Panc1 (cell line): ENCODE data around the gene GPC6. TPM values are rescaled to one million over a fixed set of nuclear protein-coding genes. Genes with fewer than 3 reads are reported as not detected.

ENCODE experiments used
- ATAC-seq: fragments of 200-7000 bp; cut with Tn5 transposase; 2 replicates; pipeline ENCODE4 v1.9.1; 2020; ENCODE audit warnings: mild to moderate bottlenecking, moderate library complexity
- BruUV-seq: library from RNA; stranded (reverse); fragments of 400-500 nt; replicated peaks from 2 replicates; lab custom pipeline; 2021; lab: Mats Ljungman, UMichigan
- CTCF ChIA-PET: fragments of 300-600 bp; sonication (Branson Sonifier 250); formaldehyde crosslinking; loops from one replicate; lab custom pipeline; 2022; ENCODE audit warnings: antibody characterized with exemption; lab: Charles Lee
- POLR2A ChIA-PET: fragments of 300-600 bp; sonication (Branson Sonifier 250); formaldehyde crosslinking; loops from one replicate; lab custom pipeline; 2022; ENCODE audit warnings: antibody characterized with exemption; lab: Charles Lee
- DNase-seq: peaks from one replicate; pipeline ENCODE4 v3.0.0-alpha.2; 2010; ENCODE audit warnings: low read depth, low spot score
- H3K27ac ChIP-seq: 2 replicates; pipeline ENCODE4 v1.5.1; 2011; ENCODE audit warnings: mild to moderate bottlenecking, low read length, inconsistent platforms
- H3K27me3 ChIP-seq: fragments of 200-500 bp; sonication (Bioruptor generic); 2 replicates; pipeline ENCODE4 v1.6.0; 2014; ENCODE audit warnings: low read length, inconsistent platforms; ENCODE audit not compliant: control insufficient read depth, insufficient read depth
- H3K36me3 ChIP-seq: fragments of 200-500 bp; sonication (Bioruptor generic); 2 replicates; pipeline ENCODE4 v1.5.1; 2014; ENCODE audit warnings: inconsistent platforms, mild to moderate bottlenecking, low read length, moderate library complexity; ENCODE audit not compliant: control insufficient read depth, insufficient read depth
- H3K4me1 ChIP-seq: 2 replicates; pipeline ENCODE4 v1.5.1; 2011; ENCODE audit warnings: inconsistent platforms, mild to moderate bottlenecking, low read length, moderate library complexity; ENCODE audit not compliant: control insufficient read depth, insufficient read depth
- H3K4me3 ChIP-seq, 2 experiments: 2 replicates each; pipeline ENCODE4 v1.5.1; 2011 to 2012; ENCODE audit warnings: low read depth in 2 of 2, low read length in 2 of 2, mild to moderate bottlenecking in 2 of 2, inconsistent platforms in 1 of 2, moderate library complexity in 1 of 2
- H3K9me3 ChIP-seq: fragments of 200-500 bp; sonication (Bioruptor generic); 2 replicates; pipeline ENCODE4 v1.5.1; 2014; ENCODE audit warnings: low read depth, mild to moderate bottlenecking, inconsistent platforms, low read length, moderate library complexity; ENCODE audit not compliant: control insufficient read depth, insufficient read depth
- CTCF ChIP-seq: fragments of 450-650 bp; IDR thresholded peaks from 2 replicates; pipeline ENCODE4 v1.5.1; 2017; ENCODE audit warnings: mild to moderate bottlenecking
- POLR2AphosphoS5 ChIP-seq: IDR thresholded peaks from 2 replicates; pipeline ENCODE4 v1.6.1; 2012; ENCODE audit warnings: mild to moderate bottlenecking, low read depth, low read length, moderate library complexity
- REST ChIP-seq, 2 experiments: IDR thresholded peaks; 2 replicates each; pipeline ENCODE4 v1.6.1; 2011 to 2012; ENCODE audit warnings: low read depth in 2 of 2, control low read depth in 1 of 2, low read length in 1 of 2, mild to moderate bottlenecking in 1 of 2, moderate library complexity in 1 of 2; ENCODE audit not compliant: insufficient read depth in 1 of 2
- SIN3A ChIP-seq: IDR thresholded peaks from 2 replicates; pipeline ENCODE4 v1.6.1; 2012; ENCODE audit warnings: low read depth, mild to moderate bottlenecking, low read length, moderate library complexity, borderline replicate concordance; ENCODE audit not compliant: insufficient read depth
- TCF7L2 ChIP-seq: IDR thresholded peaks from 2 replicates; pipeline ENCODE4 v1.6.1; 2011; ENCODE audit warnings: mild to moderate bottlenecking, low read depth, low read length, inconsistent platforms
- in situ Hi-C: cut with HindIII; loops from 2 replicates; pipeline ENCODE4 v1.10.0; 2016; ENCODE audit warnings: low sequenced_read_pairs, low pct_unique_long_range_greater_than_20kb
- intact Hi-C: fragments of 100-400 bp; cut with micrococcal nuclease; formaldehyde crosslinking; loops from one replicate; pipeline ENCODE4 v1.10.0; 2022; ENCODE audit not compliant: unreplicated experiment
- total RNA-seq: library from RNA; stranded (reverse); gene quantifications from one replicate; pipeline ENCODE4 v1.2.1, GENCODE V29; 2021; ENCODE audit not compliant: unreplicated experiment

The GPC6 gene
- total RNA-seq, 1 experiment from 2014 or later = 4.8 TPM

GRCh38 chr13:93903909-93904308 is 677.3 kb downstream of the GPC6 start:
- CTCF ChIA-PET = no interaction called here
- no peak for ATAC-seq

GRCh38 chr13:93915269-93915809 is 688.7 kb downstream of the GPC6 start:
- ChIA-PET CTCF (no interaction called here), POLR2A (no interaction called here)
- no peaks in the 10 kb centered on the region for H3K27me3 ChIP-seq
- intact Hi-C loops = no loop called here
- no peak for ATAC-seq
- TF ChIP-seq TCF7L2 (no peak), POLR2AphosphoS5 (no peak), CTCF (no peak), REST (IDR thresholded peaks at IDR 0.05; ENCODE audit: insufficient read depth in 1 of 2, low read depth in 2 of 2, low read length in 1 of 2) (no peak), SIN3A (no peak)
- in situ Hi-C loops = no loop called here
- DNase-seq = no peak
- no TSS peak for BruUV-seq
- no peaks in the 10 kb centered on the region for H3K4me1 ChIP-seq
- no peaks in the 10 kb centered on the region for H3K36me3 ChIP-seq
- H3K27ac ChIP-seq = no peak overlapping the region
- H3K9me3 ChIP-seq = no peaks in the 10 kb centered on the region
- no peak overlapping the region for H3K4me3 ChIP-seq

More at GRCh38 chr13:93903909-93904308, 677.3 kb downstream of the GPC6 start:
- no peak for DNase-seq
- BruUV-seq = no TSS peak
- no peaks in the 10 kb centered on the region for H3K9me3 ChIP-seq
- in situ Hi-C loops (no loop called here), intact Hi-C loops (no loop called here)
- no peak overlapping the region for H3K4me3 ChIP-seq
- H3K27ac ChIP-seq = no peak overlapping the region
- POLR2A ChIA-PET = no interaction called here
- no peaks in the 10 kb centered on the region for H3K36me3 ChIP-seq
- TF ChIP-seq SIN3A (no peak), REST (IDR thresholded peaks at IDR 0.05; ENCODE audit: insufficient read depth in 1 of 2, low read depth in 2 of 2, low read length in 1 of 2) (no peak), CTCF (no peak), TCF7L2 (no peak), POLR2AphosphoS5 (no peak)
- H3K27me3 ChIP-seq = no peaks in the 10 kb centered on the region
- no peaks in the 10 kb centered on the region; the same call in 1 of the 2 replicates for H3K4me1 ChIP-seq
